Measurements from ENCODE around the gene SNX8.

SNX8 gene

GRCh38 chr7:2249744-2250323 is 64.4 kb downstream of the SNX8 start:
- TF ChIP-seq CTCF (conservative IDR thresholded peaks at IDR 0.05; ENCODE audit: low read length), result no peak
- peak overlapping the region; percentile 45 for H3K4me3 ChIP-seq (ENCODE audit: low read length)
- no peak for DNase-seq (ENCODE audit: low read depth)

GRCh38 chr7:2248984-2249694 is 65.1 kb downstream of the SNX8 start:
- H3K4me3 ChIP-seq (ENCODE audit: low read length), result peak overlapping the region; percentile 45

GRCh38 chr7:2247141-2247995 is 66.9 kb downstream of the SNX8 start:
- DNase-seq (ENCODE audit: low read depth), result no peak
- peak; percentile 73 for TF ChIP-seq CTCF (conservative IDR thresholded peaks at IDR 0.05; ENCODE audit: low read length)
- H3K4me3 ChIP-seq (ENCODE audit: low read length), result no peak overlapping the region

More at GRCh38 chr7:2248984-2249694, 65.1 kb downstream of the SNX8 start:
- TF ChIP-seq CTCF (conservative IDR thresholded peaks at IDR 0.05; ENCODE audit: low read length), result peak; percentile 32
- peak; percentile 98 for DNase-seq (ENCODE audit: low read depth)

GRCh38 chr7:2245883-2246675 is 68.2 kb downstream of the SNX8 start:
- H3K4me3 ChIP-seq (ENCODE audit: low read length), result no peak overlapping the region
- TF ChIP-seq CTCF (conservative IDR thresholded peaks at IDR 0.05; ENCODE audit: low read length), result no peak
- no peak for DNase-seq (ENCODE audit: low read depth)

GRCh38 chr7:2244404-2244995 is 69.7 kb downstream of the SNX8 start:
- TF ChIP-seq CTCF (conservative IDR thresholded peaks at IDR 0.05; ENCODE audit: low read length), result no peak
- H3K4me3 ChIP-seq (ENCODE audit: low read length), result no peak overlapping the region
- DNase-seq (ENCODE audit: low read depth), result no peak

GRCh38 chr7:2243458-2243857 is 70.8 kb downstream of the SNX8 start:
- no peak for TF ChIP-seq CTCF (conservative IDR thresholded peaks at IDR 0.05; ENCODE audit: low read length)
- H3K4me3 ChIP-seq (ENCODE audit: low read length), result no peak overlapping the region
- DNase-seq (ENCODE audit: low read depth), result no peak

Data from AG10803 (cell line).